CD14-positive monocyte (primary cell): ENCODE measurements around the gene RARB. TPM values are rescaled to one million over a fixed set of nuclear protein-coding genes. Genes with fewer than 3 reads are reported as not detected.

Experiments
- DNase-seq, 3 donors: peaks; one replicate each; pipeline ENCODE4 v3.0.0-alpha.2; 2011 to 2022
- H2AFZ ChIP-seq: 2 replicates; pipeline ENCODE4 v1.6.0; 2012; ENCODE audit warnings: mild to moderate bottlenecking, low read depth, low read length, inconsistent platforms; ENCODE audit not compliant: insufficient read depth, poor library complexity, severe bottlenecking
- H3K27ac ChIP-seq, 2 donors: 1 replicate in 1 of 2; 2 replicates in 1 of 2; pipeline ENCODE4 v1.5.1; 2012 to 2013; ENCODE audit warnings: low read length in 2 of 2, control low read depth in 1 of 2, inconsistent platforms in 1 of 2, low read depth in 1 of 2, mild to moderate bottlenecking in 1 of 2
- H3K27me3 ChIP-seq, 2 donors: one replicate each; pipeline versions ENCODE4 v1.6.0 to v1.6.1; 2011 to 2013; ENCODE audit warnings: low read length in 2 of 2; ENCODE audit not compliant: control insufficient read depth in 2 of 2, insufficient read depth in 2 of 2
- H3K36me3 ChIP-seq, 2 donors: replicated peaks in 1 of 2; 1 replicate in 1 of 2; 2 replicates in 1 of 2; pipeline versions ENCODE4 v1.5.1 to v1.6.1; 2012 to 2013; ENCODE audit warnings: low read length in 2 of 2, control low read depth in 1 of 2, inconsistent platforms in 1 of 2, mild to moderate bottlenecking in 1 of 2; ENCODE audit not compliant: insufficient read depth in 2 of 2, control insufficient read depth in 1 of 2
- H3K4me1 ChIP-seq, 2 donors: 1 replicate in 1 of 2; 2 replicates in 1 of 2; pipeline versions ENCODE4 v1.5.1 to v1.6.1; 2012 to 2013; ENCODE audit warnings: low read length in 2 of 2, control low read depth in 1 of 2, inconsistent platforms in 1 of 2, mild to moderate bottlenecking in 1 of 2, moderate library complexity in 1 of 2; ENCODE audit not compliant: insufficient read depth in 2 of 2, control insufficient read depth in 1 of 2
- H3K4me2 ChIP-seq: replicated peaks from 2 replicates; pipeline ENCODE3; 2012; ENCODE audit warnings: low read length, moderate library complexity, mild to moderate bottlenecking; ENCODE audit not compliant: poor library complexity, severe bottlenecking; ENCODE audit errors: extremely low read depth
- H3K4me3 ChIP-seq, 3 experiments: fragments of 200-600 bp in 1 of 3; sonication (generic) in 1 of 3; replicated peaks in 1 of 3; 1 replicate in 2 of 3; 2 replicates in 1 of 3; pipeline ENCODE4 v1.5.1; 2011 to 2013; ENCODE audit warnings: low read length in 3 of 3, mild to moderate bottlenecking in 3 of 3, control low read depth in 2 of 3, low read depth in 2 of 3, inconsistent platforms in 1 of 3, moderate library complexity in 1 of 3
- H3K79me2 ChIP-seq: 2 replicates; pipeline ENCODE4 v1.6.0; 2012; ENCODE audit warnings: mild to moderate bottlenecking, control low read depth, inconsistent platforms, low read length, moderate library complexity; ENCODE audit not compliant: insufficient read depth
- H3K9ac ChIP-seq: 2 replicates; pipeline ENCODE4 v1.6.0; 2017; ENCODE audit warnings: low read length, mild to moderate bottlenecking; ENCODE audit not compliant: insufficient read depth, poor library complexity, severe bottlenecking
- H3K9me3 ChIP-seq, 2 donors: replicated peaks in 1 of 2; 1 replicate in 1 of 2; 2 replicates in 1 of 2; pipeline versions ENCODE4 v1.5.1 to v1.6.1; 2012 to 2013; ENCODE audit warnings: low read length in 2 of 2, control low read depth in 1 of 2; ENCODE audit not compliant: control insufficient read depth in 1 of 2, insufficient read depth in 1 of 2
- H4K20me1 ChIP-seq: 2 replicates; pipeline ENCODE4 v1.6.0; 2012; ENCODE audit warnings: mild to moderate bottlenecking, low read length, control low read depth, moderate library complexity; ENCODE audit not compliant: insufficient read depth
- H3K27ac Mint-ChIP-seq, 7 donors: one replicate each; pipeline ENCODE4 v1.8.0; 2020; ENCODE audit warnings: mild to moderate bottlenecking in 7 of 7, mixed read lengths in 7 of 7, moderate library complexity in 6 of 7, inconsistent platforms in 2 of 7
- H3K27me3 Mint-ChIP-seq, 3 donors: one replicate each; pipeline ENCODE4 v1.8.0; 2021 to 2022; ENCODE audit warnings: low read depth in 3 of 3, mild to moderate bottlenecking in 3 of 3, mixed read lengths in 3 of 3, moderate library complexity in 3 of 3, inconsistent platforms in 1 of 3
- H3K36me3 Mint-ChIP-seq, 2 donors: one replicate each; pipeline ENCODE4 v1.8.0; 2020; ENCODE audit warnings: mixed read lengths in 2 of 2, inconsistent platforms in 1 of 2, mild to moderate bottlenecking in 1 of 2
- H3K4me1 Mint-ChIP-seq: one replicate; pipeline ENCODE4 v1.8.0; 2020; ENCODE audit warnings: mild to moderate bottlenecking, mixed read lengths
- H3K4me3 Mint-ChIP-seq, 2 donors: one replicate each; pipeline ENCODE4 v1.8.0; 2020; ENCODE audit warnings: mild to moderate bottlenecking in 2 of 2, mixed read lengths in 2 of 2, moderate library complexity in 1 of 2
- H3K9me3 Mint-ChIP-seq, 7 donors: one replicate each; pipeline ENCODE4 v1.8.0; 2020 to 2022; ENCODE audit warnings: mixed read lengths in 7 of 7, mild to moderate bottlenecking in 6 of 7, moderate library complexity in 6 of 7, inconsistent platforms in 2 of 7
- CTCF ChIP-seq: fragments of 200-600 bp; IDR thresholded peaks from one replicate; pipeline ENCODE4 v1.8.0; 2022; ENCODE audit warnings: antibody characterized with exemption, mild to moderate bottlenecking
- WGBS: methylation state at CpG from one replicate; pipeline ENCODE4 v1.1.5; 2013; ENCODE audit warnings: missing lambda C conversion rate; ENCODE audit not compliant: insufficient coverage; 5-methylcytosine and 5-hydroxymethylcytosine counted together
- intact Hi-C, 2 donors: fragments of 100-400 bp; cut with micrococcal nuclease; formaldehyde crosslinking; loops; one replicate each; pipeline versions ENCODE4 v1.15.0 to v1.15.1; 2023
- polyA plus RNA-seq, 3 donors: library from polyadenylated mRNA; depleted of rRNA in 1 of 3; unstranded in 2 of 3; stranded (reverse) in 1 of 3; fragments of 300-500 nt in 2 of 3; fragments of >200 nt in 1 of 3; fragmentation: Illumina TruSeq in 2 of 3; gene quantifications; 1 replicate in 2 of 3; 2 replicates in 1 of 3; pipeline ENCODE4 v1.2.3, GENCODE V29; 2012 to 2021

RARB gene
- polyA plus RNA-seq, 3 donors = not detected

GRCh38 chr3:25540273-25540672 lies 112.2 kb downstream of the RARB start:
- H2AFZ ChIP-seq = no peak overlapping the region
- H3K9me3 ChIP-seq = no peaks in the 10 kb centered on the region
- H3K36me3 Mint-ChIP-seq = no peaks in the 10 kb centered on the region
- H3K27ac ChIP-seq = no peak overlapping the region
- no peaks in the 10 kb centered on the region for H3K27me3 ChIP-seq
- no peaks in the 10 kb centered on the region for H3K4me1 ChIP-seq
- DNase-seq = no peak
- no peak overlapping the region for H3K9ac ChIP-seq
- 100% methylated on average over 1 of the region's 5 CpGs for WGBS
- no peak overlapping the region for H3K4me2 ChIP-seq
- H3K4me1 Mint-ChIP-seq = no peaks in the 10 kb centered on the region
- H3K79me2 ChIP-seq = no peaks in the 10 kb centered on the region
- H3K9me3 Mint-ChIP-seq = peaks cover 0 to 5% (median 0%) of the 10 kb centered on the region in 7 donors
- H4K20me1 ChIP-seq = no peaks in the 10 kb centered on the region
- no peak overlapping the region for H3K4me3 Mint-ChIP-seq
- no peak for TF ChIP-seq CTCF
- H3K4me3 ChIP-seq = no peak overlapping the region
- H3K27ac Mint-ChIP-seq = no peak overlapping the region
- intact Hi-C loops = no loop called here
- peaks cover 0 to 4% (median 3%) of the 10 kb centered on the region in 3 donors for H3K27me3 Mint-ChIP-seq
- no peaks in the 10 kb centered on the region for H3K36me3 ChIP-seq

- Histone ChIP-seq H4K20me1 (no peaks in the 10 kb centered on the region), H3K79me2 (no peaks in the 10 kb centered on the region), H3K27me3 (no peaks in the 10 kb centered on the region), H3K4me1 (no peaks in the 10 kb centered on the region), H3K4me3 (no peak overlapping the region), H3K4me2 (no peak overlapping the region), H3K36me3 (no peaks in the 10 kb centered on the region), H3K9ac (no peak overlapping the region), H2AFZ (no peak overlapping the region), H3K9me3 (no peaks in the 10 kb centered on the region), H3K27ac (no peak overlapping the region)
- H3K27me3 Mint-ChIP-seq = peaks cover 2 to 7% (median 4%) of the 10 kb centered on the region in 3 donors
- no peaks in the 10 kb centered on the region for H3K36me3 Mint-ChIP-seq
- intact Hi-C loops = no loop called here
- no peaks in the 10 kb centered on the region for H3K4me1 Mint-ChIP-seq
- no peak overlapping the region for H3K27ac Mint-ChIP-seq
- H3K9me3 Mint-ChIP-seq = peaks cover 0 to 5% (median 0%) of the 10 kb centered on the region in 7 donors
- no CpG with 5 or more reads among the region's 1 CpG for WGBS
- H3K4me3 Mint-ChIP-seq = no peak overlapping the region
- DNase-seq = no peak
- no peak for TF ChIP-seq CTCF
Measured at GRCh38 chr3:25542492-25543039, 114.5 kb downstream of the RARB start.
